ENCODE measurements around the gene HERPUD1.

The HERPUD1 gene

DNA sequence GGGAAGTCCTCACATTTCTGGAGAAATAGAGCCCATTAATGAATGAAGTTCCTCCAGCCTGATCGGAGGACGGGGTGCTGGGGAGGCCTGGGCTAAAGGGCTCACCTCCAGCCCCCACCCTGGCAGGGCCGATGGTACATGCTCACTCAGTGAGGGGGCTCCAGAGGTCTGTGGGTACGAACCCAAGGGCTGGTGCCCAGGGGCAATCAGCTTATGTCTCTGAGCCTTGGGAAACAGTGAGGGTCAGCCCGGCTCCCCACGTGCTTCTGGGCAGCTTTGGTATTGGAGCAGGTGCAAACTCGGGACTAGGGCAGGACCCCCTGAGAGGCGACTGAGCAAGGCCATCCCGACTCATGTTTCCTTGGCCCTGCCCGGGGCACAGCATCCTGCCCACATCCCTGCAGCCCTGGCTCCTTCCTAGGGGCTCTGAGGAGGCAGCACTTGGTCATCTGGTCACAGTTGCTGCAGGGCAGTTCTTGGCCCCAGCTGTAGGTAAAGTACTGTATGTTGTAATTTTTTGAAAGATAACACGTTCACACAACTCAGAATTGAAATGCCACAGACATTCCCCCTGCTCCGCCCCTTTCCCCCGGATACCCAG is 28.8 kb downstream of the HERPUD1 start:
- TF ChIP-seq CTCF (IDR thresholded peaks at IDR 0.05; ENCODE audit: low read depth, low read length, missing control alignments): no peak
- H3K4me3 ChIP-seq (ENCODE audit: low read depth, low read length): no peak overlapping the region
- no peak for DNase-seq (ENCODE audit: low read depth)

- no peak for TF ChIP-seq CTCF (IDR thresholded peaks at IDR 0.05; ENCODE audit: low read depth, low read length, missing control alignments)
- no peak for DNase-seq (ENCODE audit: low read depth)
- no peak overlapping the region for H3K4me3 ChIP-seq (ENCODE audit: low read depth, low read length)
Measured at GRCh38 chr16:56961386-56961785, 29.4 kb downstream of the HERPUD1 start.

- no peak within 1 kb of the TSS for H3K4me3 ChIP-seq (ENCODE audit: low read depth, low read length)
- TF ChIP-seq CTCF (IDR thresholded peaks at IDR 0.05; ENCODE audit: low read depth, low read length, missing control alignments): no peak
- no peak for DNase-seq (ENCODE audit: low read depth)
Measured at GRCh38 chr16:56961851-56962281, 29.9 kb downstream of the HERPUD1 start, which contains the start of gene CETP. Gene CETP (plus strand): TSS chr16:56961950. CDS start chr16:56961980, 30 bp downstream.

DNA sequence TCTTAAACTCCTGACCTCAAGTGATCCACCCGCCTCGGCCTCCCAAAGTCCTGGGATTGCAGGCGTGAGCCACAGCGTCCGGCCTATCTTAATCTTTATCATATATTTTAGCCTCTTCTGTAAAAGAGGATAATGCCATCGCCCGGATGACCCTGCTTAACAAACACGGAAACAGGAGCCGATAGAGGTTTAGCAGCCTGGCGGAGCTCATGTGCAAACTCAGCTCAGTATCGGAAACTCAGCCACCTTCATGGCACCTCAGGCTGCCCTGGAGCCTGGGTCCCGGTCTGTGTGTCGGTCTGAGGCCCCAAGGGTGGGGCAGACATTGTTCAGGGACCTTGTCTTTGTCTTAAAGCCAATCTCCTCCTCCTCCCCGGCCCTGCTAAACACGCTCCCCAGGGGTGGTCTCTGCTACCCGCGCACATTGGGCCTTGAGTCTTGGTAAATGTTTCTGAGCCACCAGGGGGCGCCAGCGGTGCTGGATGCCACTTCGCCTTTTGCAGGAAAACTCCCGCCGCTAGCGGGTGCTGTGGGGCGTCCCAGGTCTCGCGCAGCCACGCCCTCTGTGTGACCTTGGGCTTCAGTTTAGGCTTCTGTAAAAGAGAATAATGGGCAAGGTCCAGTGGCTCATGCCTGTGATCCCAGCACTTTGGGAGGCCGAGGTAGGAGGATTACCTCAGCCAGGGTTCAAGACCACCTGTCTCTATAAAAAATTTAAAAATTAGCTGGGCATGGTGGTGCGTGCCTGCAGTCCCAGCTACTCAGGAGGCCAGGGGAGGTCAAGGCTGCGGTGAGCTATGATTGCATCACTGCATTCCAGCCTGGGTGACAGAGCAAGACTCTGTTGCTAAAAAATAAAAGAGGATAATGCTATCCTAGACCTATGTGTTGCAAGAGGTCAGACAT is 32.6 kb downstream of the HERPUD1 start:
- H3K4me3 ChIP-seq (ENCODE audit: low read depth, low read length): no peak overlapping the region
- DNase-seq (ENCODE audit: low read depth): peak; percentile 66
- peak; percentile 98 for TF ChIP-seq CTCF (IDR thresholded peaks at IDR 0.05; ENCODE audit: low read depth, low read length, missing control alignments)

DNA sequence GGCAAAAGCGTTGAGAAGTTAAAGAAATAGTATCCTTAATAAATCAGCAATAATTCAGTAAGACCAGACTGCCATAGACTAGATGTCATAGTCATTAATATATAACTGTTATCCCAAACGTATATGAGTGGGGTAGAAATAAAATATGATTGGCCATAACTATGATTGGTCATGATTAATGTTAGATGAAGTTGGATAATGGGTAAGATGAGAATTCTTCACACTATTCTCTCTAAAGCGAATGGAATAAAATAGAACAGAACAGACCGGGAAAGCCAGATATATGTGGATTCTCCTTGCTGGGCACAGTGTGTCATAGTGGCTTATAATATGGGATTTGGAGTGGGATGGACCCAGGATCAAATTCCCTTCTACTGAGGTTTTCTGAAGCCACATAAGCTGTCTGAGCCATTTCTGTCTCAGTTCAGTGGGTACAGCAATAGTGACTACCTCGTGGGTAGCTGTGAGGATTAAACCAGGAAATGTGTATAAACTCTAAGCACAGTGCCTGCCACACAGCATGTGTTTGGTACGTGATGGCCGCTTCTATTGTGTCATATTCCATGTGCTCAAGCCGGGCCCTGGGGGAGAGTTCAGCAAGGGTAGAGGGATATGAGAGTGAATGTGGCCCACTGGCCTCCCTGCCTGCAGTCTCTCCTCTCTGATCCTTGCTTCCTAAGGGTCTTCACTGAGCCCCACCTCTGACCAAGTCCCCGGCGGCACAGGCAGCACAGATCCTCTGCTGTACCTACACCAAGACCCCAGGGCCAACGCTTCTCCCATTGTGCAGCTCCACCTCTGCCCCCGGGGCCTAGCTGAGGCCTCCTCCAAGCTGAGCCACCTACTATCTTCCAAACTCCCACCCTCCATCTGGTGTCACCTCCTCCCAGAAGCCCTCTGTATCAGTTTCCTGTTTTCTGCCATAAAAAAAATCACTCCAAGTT is 33.5 kb downstream of the HERPUD1 start:
- no peak for DNase-seq (ENCODE audit: low read depth)
- no peak for TF ChIP-seq CTCF (IDR thresholded peaks at IDR 0.05; ENCODE audit: low read depth, low read length, missing control alignments)
- H3K4me3 ChIP-seq (ENCODE audit: low read depth, low read length): no peak overlapping the region

- H3K4me3 ChIP-seq (ENCODE audit: low read depth, low read length): no peak overlapping the region
- no peak for DNase-seq (ENCODE audit: low read depth)
- TF ChIP-seq CTCF (IDR thresholded peaks at IDR 0.05; ENCODE audit: low read depth, low read length, missing control alignments): no peak
Measured at GRCh38 chr16:56966093-56966475, 34.1 kb downstream of the HERPUD1 start.
